SK-N-MC (cell line): ENCODE measurements around the gene GPR84.

Experiments used
- EZH2 ChIP-seq: fragments of 200-600 bp; sonication (generic); IDR thresholded peaks from one replicate; pipeline ENCODE4 v1.6.1; 2017; ENCODE audit warnings: antibody characterized with exemption
- FOXP2 ChIP-seq: optimal IDR thresholded peaks from 2 replicates; pipeline ENCODE3; 2011; ENCODE audit warnings: mild to moderate bottlenecking, moderate library complexity; ENCODE audit not compliant: insufficient read depth; ENCODE audit errors: extremely low read length, control extremely low read depth
- POLR2AphosphoS5 ChIP-seq: IDR thresholded peaks from 2 replicates; pipeline ENCODE4 v1.6.1; 2012; ENCODE audit warnings: mild to moderate bottlenecking, low read depth, low read length, borderline replicate concordance

GRCh38 chr12:54359762-54360351 is 4.4 kb downstream of the GPR84 start:
- no peak for TF ChIP-seq EZH2
- no peak for TF ChIP-seq POLR2AphosphoS5
- no peak for TF ChIP-seq FOXP2
